HG03064 (cell line): ENCODE measurements around the gene TUBG2.
A peak's percentile ranks its signal among the peaks of the same experiment; 100 is the strongest.

ENCODE experiments used
- ATAC-seq: cut with Tn5 transposase; IDR thresholded peaks from one replicate; pipeline ENCODE4 v1.9.1; 2021; ENCODE audit warnings: low read depth; ENCODE audit not compliant: unreplicated experiment

The TUBG2 gene

DNA sequence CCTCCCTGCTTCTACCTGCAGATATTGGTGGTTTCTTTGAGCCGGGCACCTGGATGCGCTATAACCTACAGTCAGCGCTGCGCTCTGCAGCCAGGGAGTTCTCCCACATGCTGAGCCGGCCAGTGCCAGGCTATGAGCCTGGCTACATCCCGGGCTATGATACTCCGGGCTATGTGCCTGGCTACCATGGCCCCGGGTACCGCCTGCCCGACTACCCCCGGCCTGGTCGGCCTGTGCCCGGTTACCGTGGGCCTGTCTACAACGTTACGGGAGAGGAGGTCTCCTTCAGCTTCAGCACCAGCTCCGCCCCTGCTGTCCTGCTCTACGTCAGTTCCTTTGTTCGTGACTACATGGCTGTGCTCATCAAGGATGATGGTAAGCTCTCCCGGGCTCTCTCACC is 36.4 kb downstream of the TUBG2 start:
- no peak for ATAC-seq

DNA sequence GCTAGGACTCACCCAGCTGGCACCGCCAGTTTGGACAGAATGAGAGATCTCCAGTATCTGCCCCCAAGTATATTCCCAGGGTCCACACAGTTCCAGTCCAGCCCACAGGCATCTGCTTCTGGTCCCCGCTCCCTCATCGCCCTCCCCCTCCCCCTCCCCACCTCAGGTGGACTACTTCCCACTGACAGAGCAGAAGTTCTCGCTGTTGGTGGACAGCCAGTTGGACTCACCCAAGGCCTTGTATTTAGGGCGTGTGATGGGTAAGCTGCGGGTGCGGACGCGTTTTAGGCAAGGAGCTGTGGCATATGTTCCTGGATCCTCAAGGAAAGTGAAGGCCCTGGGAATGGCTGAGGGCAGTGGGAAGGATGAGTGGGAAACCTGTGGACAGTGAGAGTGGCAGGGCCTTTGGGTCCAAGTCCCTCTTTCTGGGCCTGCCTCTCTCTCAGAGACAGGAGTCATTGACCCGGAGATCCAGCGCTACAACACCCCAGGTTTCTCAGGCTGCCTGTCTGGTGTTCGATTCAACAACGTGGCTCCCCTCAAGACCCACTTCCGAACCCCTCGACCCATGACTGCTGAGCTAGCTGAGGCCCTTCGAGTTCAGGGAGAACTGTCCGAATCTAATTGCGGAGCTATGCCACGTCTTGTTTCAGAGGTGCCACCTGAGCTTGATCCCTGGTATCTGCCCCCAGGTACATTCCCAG is 38.2 kb downstream of the TUBG2 start:
- no peak for ATAC-seq

DNA sequence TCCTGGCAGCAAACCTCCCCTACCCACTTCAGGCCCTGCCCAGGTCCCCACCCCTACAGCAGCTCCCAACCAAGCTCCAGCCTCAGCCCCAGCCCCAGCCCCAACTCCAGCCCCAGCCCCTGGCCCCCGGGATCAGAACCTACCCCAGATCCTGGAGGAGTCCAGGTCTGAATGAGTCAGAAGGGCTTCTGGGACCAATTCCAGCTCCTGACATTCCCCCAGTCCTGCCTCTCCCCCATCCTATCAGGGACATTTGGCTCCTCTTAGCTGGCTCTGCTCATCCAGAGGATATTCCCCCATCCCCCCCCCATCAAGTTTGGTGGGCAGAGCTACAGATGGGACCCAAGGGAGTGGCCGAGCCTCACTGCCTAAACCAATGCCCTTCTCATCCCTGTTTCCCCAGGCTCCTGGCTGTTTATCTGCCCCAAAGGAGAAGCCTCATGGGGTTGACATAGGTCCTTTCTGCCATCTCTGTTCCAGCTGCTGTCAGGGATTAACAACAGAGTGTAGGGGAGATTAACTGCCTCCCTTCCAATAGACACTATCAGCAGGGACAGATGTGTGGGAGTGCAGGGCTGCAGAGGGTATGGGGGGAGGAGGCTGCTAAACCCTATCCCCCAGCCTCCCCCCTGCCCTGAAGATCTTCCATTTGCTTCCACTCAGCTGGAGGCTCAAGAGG is 39.8 kb downstream of the TUBG2 start:
- ATAC-seq, result no peak

DNA sequence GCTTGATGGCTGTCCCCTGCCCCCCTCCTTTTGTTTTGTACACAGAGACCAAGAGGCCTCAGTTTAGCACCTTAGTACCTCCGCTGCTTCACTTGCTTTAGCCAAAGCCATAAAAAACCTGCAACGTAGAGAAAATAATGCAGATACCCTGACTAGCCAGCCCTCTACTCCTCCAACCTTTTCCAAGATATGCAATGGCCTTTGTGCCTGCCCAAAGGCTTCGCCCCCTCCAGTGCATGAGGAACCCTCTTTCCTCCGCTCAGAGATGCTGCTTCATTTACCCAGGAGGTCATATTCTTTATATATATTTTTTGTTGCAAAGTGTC is 40.3 kb downstream of the TUBG2 start:
- no peak for ATAC-seq

DNA sequence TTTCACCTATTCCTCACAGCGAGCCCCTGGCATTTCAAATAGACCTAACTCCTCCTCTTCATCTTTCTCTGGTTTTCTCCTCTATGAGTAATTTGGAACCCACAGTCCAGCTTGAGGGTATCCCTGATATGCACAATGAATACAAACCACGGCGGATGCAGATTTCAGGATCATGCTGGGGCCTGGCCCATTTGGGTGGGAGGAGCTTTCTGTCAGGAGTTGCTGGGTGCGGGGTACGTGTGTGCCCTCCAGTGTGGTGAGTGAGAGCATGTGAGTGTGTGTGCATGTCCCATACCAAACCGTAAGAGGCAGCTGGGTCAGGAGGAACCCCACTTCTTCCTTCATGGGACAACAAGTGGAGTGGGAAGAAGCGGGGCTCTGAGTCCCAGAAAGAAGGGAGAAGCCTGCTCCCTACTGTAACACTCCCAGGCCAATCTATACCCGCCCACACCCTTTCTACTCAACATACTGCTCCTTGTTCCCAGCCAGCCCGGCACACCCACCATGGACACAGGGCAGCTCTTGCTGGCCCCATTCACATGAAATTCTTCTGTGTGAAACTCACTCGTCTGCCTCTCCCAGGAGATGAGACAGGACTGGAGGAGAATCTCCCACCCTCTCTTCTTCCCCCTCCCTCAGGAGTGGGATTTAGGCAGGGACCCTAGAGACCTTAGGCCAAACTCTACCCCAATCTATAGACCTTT is 41.7 kb downstream of the TUBG2 start:
- no peak for ATAC-seq

DNA sequence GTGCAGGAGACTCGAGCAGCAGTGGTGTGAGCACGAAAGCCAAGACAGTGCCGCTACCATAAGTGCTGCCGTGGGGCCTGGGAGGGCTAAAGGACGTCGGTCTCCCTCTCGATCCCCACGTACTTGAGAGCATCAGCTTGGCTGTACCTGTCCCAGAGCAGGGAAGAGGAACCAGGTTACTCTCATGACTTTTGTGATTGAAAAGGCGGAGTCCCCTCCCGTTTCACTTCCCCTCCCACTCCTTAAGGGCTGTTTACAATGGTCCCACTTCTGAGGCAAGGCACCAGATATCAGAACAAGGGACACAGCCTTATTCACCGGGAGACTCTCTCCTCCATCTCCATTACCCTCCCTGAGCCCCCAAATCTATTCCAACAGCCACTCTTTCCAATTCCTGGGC is 43.4 kb downstream of the TUBG2 start:
- ATAC-seq, result no peak

DNA sequence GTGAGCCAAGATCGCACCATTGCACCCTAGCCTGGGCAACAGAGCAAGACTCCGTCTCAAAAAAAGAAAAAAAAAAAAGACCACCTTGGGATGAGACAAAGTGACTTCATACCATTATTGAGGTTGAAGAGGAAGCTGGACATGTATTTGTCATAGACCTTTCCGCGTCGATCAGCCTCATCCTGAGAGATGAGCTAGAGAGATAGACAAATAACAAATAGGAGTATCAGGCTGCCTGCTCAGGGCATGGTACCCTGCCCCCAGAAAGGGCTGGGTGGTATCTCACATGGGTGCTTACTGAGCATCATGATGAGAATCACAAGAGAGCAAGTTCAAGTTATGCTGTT is 45.4 kb downstream of the TUBG2 start:
- no peak for ATAC-seq

DNA sequence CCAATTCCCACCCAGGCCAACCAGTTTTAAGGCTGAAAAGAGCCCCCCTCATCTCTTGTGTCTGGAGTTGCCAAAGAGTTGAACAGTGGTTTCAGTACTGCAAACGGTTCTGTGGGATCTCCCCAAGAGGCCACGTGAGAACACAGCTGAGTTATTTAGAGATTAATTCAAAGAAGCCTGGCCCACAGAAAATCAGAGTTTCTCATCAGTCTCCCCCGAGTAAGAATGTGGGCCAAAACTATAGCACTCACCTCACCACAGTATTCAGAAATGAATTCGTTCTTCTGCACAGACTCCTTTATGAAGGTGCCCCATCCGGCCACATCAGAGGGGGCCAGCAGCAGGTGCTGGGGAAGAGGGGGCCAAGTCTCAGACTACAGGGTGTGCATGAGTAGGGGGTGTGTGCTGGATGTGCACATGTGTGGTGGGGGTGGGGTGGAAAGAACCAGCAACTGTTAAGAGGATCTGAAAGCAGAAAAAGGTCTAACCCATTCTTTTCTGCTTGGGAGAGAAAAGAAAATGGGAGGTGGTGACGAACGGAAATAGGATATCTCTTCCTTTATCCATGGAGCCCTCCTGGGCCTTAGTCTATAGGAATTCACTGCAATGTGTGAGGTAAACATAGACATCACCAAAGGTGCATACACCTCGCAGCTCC is 45.9 kb downstream of the TUBG2 start:
- peak; percentile 75 for ATAC-seq

DNA sequence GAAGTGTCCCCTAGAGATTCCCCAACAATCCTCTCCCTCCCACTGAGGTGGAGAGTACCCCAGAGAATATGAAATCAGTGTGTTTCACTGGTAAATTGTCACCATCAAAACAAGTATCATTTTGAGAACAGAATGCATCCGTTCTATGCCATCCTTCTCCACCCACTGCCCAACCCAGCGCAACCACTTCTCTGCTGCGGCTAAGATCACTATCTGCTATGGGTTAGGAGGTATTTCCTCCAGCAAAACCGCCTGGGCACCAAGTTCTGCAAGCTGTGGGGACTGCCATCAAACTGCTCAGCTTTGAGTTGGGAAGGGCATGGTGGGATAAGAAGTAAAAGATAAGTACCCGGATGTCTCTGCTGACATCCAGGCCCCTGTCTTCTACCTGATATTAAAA is 47.6 kb downstream of the TUBG2 start:
- ATAC-seq, result no peak

DNA sequence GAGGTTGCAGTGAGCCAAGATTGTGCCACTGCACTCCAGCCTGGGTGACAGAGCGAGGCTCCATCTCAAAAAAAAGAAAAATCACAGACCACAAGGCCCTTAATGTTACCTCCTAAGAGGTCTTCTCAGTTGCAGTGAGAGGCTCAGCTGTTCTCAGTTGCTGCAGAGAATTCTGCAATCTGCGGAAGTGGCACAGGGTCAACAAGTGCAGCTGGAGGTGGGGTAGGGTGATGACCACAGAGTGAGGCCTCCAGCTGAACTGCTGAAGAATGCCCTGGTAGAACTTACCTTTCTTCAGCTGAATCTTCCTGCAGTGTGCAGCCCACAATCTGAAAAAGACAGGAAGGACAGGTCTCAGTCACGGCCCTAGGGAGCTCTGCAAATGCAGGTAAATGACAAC is 49.5 kb downstream of the TUBG2 start:
- no peak for ATAC-seq

DNA sequence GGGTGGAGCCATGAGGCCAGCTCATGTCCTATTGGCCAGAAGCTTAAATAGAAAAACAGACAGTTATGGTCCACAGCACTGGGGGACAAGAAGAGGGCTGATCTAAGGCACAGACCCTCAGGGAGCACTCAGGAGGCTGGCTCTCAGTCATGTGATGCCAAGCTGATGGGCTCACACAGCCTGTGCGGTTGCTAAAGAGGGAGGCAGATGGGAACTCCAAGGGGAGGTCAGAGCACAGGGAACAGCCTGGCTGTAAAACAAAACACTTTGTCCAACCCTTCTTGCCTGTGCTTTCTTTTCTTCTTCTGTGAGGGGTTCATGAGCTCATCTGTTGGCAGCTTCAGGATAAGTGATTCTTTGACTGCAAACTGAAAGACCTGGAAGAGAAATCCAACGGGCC is 50.5 kb downstream of the TUBG2 start:
- ATAC-seq, result no peak
